ENCODE data around the gene C8A. TPM values are rescaled to one million over a fixed set of nuclear protein-coding genes. Genes with fewer than 3 reads are reported as not detected.
A peak's percentile ranks its signal among the peaks of the same experiment; 100 is the strongest.

Gene C8A
- total and polyA plus RNA-seq, 2 of the 13 experiments (the other 11 are each of a cell fraction or from before 2014, with no cell fraction given) = 10.5 to 15.0 TPM

DNA sequence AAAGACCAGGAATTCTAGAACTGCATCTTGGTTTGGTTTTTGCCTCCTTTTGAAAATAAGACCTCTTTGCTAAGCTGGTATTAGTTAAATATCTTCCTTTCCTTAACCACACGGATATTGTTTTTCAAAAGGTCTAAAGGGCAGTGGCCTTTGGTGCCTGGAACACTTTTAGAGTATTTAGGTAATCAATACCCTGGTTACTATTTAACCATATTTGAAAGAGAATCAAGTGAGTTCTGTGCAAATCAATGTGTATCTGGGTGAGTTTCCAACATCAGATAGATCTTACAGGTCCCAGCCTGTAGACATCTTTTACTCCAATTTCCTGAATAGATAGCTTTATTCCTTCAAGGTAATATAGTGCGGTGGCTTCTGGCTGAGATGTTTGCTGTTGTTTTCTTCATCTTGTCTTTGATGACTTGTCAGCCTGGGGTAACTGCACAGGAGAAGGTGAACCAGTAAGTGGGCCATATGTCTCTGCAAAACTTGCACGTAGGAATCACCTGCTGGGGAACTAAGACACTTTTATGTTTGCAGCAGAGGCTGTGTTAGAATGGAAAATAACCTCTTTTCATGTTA, at the start of gene C8A (continued):
- TF ChIP-seq, protein P1, sequence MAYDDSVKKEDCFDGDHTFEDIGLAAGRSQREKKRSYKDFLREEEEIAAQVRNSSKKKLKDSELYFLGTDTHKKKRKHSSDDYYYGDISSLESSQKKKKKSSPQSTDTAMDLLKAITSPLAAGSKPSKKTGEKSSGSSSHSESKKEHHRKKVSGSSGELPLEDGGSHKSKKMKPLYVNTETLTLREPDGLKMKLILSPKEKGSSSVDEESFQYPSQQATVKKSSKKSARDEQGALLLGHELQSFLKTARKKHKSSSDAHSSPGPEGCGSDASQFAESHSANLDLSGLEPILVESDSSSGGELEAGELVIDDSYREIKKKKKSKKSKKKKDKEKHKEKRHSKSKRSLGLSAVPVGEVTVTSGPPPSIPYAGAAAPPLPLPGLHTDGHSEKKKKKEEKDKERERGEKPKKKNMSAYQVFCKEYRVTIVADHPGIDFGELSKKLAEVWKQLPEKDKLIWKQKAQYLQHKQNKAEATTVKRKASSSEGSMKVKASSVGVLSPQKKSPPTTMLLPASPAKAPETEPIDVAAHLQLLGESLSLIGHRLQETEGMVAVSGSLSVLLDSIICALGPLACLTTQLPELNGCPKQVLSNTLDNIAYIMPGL (CRISPR knock-in tag; IDR thresholded peaks at IDR 0.05; ENCODE audit: borderline replicate concordance in 1 of 2, low read depth in 1 of 2) = peak in 1 of 2 experiments; percentile 27; a peak in 2 of 4 replicates
- TF ChIP-seq, protein P2, sequence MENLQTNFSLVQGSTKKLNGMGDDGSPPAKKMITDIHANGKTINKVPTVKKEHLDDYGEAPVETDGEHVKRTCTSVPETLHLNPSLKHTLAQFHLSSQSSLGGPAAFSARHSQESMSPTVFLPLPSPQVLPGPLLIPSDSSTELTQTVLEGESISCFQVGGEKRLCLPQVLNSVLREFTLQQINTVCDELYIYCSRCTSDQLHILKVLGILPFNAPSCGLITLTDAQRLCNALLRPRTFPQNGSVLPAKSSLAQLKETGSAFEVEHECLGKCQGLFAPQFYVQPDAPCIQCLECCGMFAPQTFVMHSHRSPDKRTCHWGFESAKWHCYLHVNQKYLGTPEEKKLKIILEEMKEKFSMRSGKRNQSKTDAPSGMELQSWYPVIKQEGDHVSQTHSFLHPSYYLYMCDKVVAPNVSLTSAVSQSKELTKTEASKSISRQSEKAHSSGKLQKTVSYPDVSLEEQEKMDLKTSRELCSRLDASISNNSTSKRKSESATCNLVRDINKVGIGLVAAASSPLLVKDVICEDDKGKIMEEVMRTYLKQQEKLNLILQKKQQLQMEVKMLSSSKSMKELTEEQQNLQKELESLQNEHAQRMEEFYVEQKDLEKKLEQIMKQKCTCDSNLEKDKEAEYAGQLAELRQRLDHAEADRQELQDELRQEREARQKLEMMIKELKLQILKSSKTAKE (CRISPR knock-in tag; IDR thresholded peaks at IDR 0.05; ENCODE audit: borderline replicate concordance) = no peak; the same call in 1 of the 2 replicates
- TF ChIP-seq, protein P3, sequence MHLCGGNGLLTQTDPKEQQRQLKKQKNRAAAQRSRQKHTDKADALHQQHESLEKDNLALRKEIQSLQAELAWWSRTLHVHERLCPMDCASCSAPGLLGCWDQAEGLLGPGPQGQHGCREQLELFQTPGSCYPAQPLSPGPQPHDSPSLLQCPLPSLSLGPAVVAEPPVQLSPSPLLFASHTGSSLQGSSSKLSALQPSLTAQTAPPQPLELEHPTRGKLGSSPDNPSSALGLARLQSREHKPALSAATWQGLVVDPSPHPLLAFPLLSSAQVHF (CRISPR knock-in tag; IDR thresholded peaks at IDR 0.05) = no peak
- TF ChIP-seq, protein P4, sequence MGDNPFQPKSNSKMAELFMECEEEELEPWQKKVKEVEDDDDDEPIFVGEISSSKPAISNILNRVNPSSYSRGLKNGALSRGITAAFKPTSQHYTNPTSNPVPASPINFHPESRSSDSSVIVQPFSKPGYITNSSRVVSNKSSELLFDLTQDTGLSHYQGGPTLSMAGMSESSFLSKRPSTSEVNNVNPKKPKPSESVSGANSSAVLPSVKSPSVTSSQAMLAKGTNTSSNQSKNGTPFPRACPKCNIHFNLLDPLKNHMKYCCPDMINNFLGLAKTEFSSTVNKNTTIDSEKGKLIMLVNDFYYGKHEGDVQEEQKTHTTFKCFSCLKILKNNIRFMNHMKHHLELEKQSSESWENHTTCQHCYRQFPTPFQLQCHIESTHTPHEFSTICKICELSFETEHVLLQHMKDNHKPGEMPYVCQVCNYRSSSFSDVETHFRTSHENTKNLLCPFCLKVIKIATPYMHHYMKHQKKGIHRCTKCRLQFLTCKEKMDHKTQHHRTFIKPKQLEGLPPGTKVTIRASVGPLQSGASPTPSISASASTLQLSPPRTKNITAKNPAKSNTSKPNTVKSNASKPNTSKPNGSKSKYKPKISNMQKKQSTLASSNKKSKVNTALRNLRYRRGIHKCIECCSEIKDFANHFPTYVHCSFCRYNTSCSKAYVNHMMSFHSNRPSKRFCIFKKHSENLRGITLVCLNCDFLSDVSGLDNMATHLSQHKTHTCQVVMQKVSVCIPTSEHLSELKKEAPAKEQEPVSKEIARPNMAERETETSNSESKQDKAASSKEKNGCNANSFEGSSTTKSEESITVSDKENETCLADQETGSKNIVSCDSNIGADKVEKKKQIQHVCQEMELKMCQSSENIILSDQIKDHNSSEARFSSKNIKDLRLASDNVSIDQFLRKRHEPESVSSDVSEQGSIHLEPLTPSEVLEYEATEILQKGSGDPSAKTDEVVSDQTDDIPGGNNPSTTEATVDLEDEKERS (CRISPR knock-in tag; IDR thresholded peaks at IDR 0.05) = 0 out of 2 replicates have a peak, but pooled peaks have one; percentile 24
- no peak for TF ChIP-seq SSRP1 (CRISPR knock-in tag; IDR thresholded peaks at IDR 0.05)
- TF ChIP-seq THYN1 (CRISPR knock-in tag; IDR thresholded peaks at IDR 0.05; ENCODE audit: borderline replicate concordance, low read depth) = no peak
- no peak for TF ChIP-seq SRSF4 (IDR thresholded peaks at IDR 0.05; ENCODE audit: low read depth, low read length, poor library complexity, severe bottlenecking)
- no peak for TF ChIP-seq ZNF878 (CRISPR knock-in tag; IDR thresholded peaks at IDR 0.05)
- TF ChIP-seq ZNF577 (CRISPR knock-in tag; IDR thresholded peaks at IDR 0.05; ENCODE audit: borderline replicate concordance, low read depth) = no peak
- no peak for TF ChIP-seq FOXM1 (CRISPR knock-in tag; IDR thresholded peaks at IDR 0.05)
- TF ChIP-seq, protein P5, sequence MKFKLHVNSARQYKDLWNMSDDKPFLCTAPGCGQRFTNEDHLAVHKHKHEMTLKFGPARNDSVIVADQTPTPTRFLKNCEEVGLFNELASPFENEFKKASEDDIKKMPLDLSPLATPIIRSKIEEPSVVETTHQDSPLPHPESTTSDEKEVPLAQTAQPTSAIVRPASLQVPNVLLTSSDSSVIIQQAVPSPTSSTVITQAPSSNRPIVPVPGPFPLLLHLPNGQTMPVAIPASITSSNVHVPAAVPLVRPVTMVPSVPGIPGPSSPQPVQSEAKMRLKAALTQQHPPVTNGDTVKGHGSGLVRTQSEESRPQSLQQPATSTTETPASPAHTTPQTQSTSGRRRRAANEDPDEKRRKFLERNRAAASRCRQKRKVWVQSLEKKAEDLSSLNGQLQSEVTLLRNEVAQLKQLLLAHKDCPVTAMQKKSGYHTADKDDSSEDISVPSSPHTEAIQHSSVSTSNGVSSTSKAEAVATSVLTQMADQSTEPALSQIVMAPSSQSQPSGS (CRISPR knock-in tag; IDR thresholded peaks at IDR 0.05) = peak; percentile 49; the same call in 1 of the 2 replicates
- no peak for TF ChIP-seq REL (CRISPR knock-in tag; conservative IDR thresholded peaks at IDR 0.05)
- TF ChIP-seq, protein P6, sequence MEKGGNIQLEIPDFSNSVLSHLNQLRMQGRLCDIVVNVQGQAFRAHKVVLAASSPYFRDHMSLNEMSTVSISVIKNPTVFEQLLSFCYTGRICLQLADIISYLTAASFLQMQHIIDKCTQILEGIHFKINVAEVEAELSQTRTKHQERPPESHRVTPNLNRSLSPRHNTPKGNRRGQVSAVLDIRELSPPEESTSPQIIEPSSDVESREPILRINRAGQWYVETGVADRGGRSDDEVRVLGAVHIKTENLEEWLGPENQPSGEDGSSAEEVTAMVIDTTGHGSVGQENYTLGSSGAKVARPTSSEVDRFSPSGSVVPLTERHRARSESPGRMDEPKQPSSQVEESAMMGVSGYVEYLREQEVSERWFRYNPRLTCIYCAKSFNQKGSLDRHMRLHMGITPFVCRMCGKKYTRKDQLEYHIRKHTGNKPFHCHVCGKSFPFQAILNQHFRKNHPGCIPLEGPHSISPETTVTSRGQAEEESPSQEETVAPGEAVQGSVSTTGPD (CRISPR knock-in tag; IDR thresholded peaks at IDR 0.05) = peak; percentile 74
- TF ChIP-seq NR1H2 (CRISPR knock-in tag; IDR thresholded peaks at IDR 0.05; ENCODE audit: borderline replicate concordance, low read depth) = no peak

All from HepG2 (cell line).